Spleen (tissue), 7 donors: ENCODE data around the gene LAMP2.
"Not testable (repeated sequence)": the region's sequence is repeated elsewhere in the genome, so short reads cannot be mapped to it uniquely, and the experiment has no call there.

Source experiments
- CTCF ChIP-seq, 11 experiments: fragments of 200-600 bp in 7 of 11; fragments of 450-650 bp in 4 of 11; sonication (generic) in 4 of 11; IDR thresholded peaks in 8 of 11; conservative IDR thresholded peaks in 3 of 11; 1 replicate in 7 of 11; 2 replicates in 4 of 11; pipeline versions ENCODE4 v1.4.0 to v1.8.0; 2016 to 2021; ENCODE audit warnings: antibody characterized with exemption in 11 of 11, inconsistent platforms in 4 of 11, mild to moderate bottlenecking in 1 of 11
- POLR2A ChIP-seq, 3 donors: fragments of 450-650 bp; IDR thresholded peaks; one replicate each; pipeline ENCODE4 v1.5.1; 2017; ENCODE audit warnings: antibody characterized with exemption in 3 of 3, mild to moderate bottlenecking in 1 of 3
- POLR2AphosphoS5 ChIP-seq, 3 donors: sonication (generic); formaldehyde crosslinking; IDR thresholded peaks; one replicate each; pipeline ENCODE4 v1.5.1; 2017; ENCODE audit warnings: antibody characterized with exemption in 3 of 3
- donor health status: DM: no; HTN: no; CAD: no; lungs with moderate emphysema.
- donor health status: DM: no; HTN: no; CAD: no.
- donor health status: DM: no; HTN: no; CAD: no.

GRCh38 chrX:120469657-120470056 is 561 bp upstream of the LAMP2 start:
- TF ChIP-seq POLR2A (IDR thresholded peaks at IDR 0.05); CTCF (IDR thresholded peaks at IDR 0.05 in 8 of 11, conservative IDR thresholded peaks at IDR 0.05 in 3 of 11); POLR2AphosphoS5 (IDR thresholded peaks at IDR 0.05): not testable (repeated sequence)
